Measurements from ENCODE around the gene ARHGAP12. TPM values are rescaled to one million over a fixed set of nuclear protein-coding genes. Genes with fewer than 3 reads are reported as not detected.

The ARHGAP12 gene
- total and polyA plus RNA-seq, 2 experiments from 2014 or later, result 20.1 to 43.3 TPM

GRCh38 chr10:31963589-31963980, 35.0 kb upstream of the ARHGAP12 start:
- Histone ChIP-seq H3K9ac (no peak overlapping the region), H3K4me2 (ENCODE audit: unreplicated experiment) (no peak overlapping the region), H3K4me3 (no peak overlapping the region), H4K20me1 (ENCODE audit: insufficient read depth) (no peaks in the 10 kb centered on the region), H3K9me2 (ENCODE audit: insufficient read depth) (no peaks in the 10 kb centered on the region), H2AFZ (no peak overlapping the region), H3K9me3 (ENCODE audit: low read depth) (no peaks in the 10 kb centered on the region), H3K79me2 (ENCODE audit: insufficient read depth) (no peaks in the 10 kb centered on the region), H3K36me3 (ENCODE audit: low read depth) (no peaks in the 10 kb centered on the region), H3K4me1 (ENCODE audit: insufficient read depth) (peaks cover 13% of the 10 kb centered on the region), H3K27me3 (replicated peaks; ENCODE audit: insufficient read depth) (no peaks in the 10 kb centered on the region), H3F3A (ENCODE audit: insufficient read depth) (peaks cover 14% of the 10 kb centered on the region), H3K27ac (no peak overlapping the region)
- DNase-seq, result peak; percentile 27
- 53 to 83% methylated on average over 1 of the region's 1 CpG for WGBS, 2 experiments (ENCODE audit: low coverage in 1 of 2, low lambda C conversion rate in 2 of 2, missing lambda C conversion rate in 2 of 2)
- no peak for TF ChIP-seq EZH2 (IDR thresholded peaks at IDR 0.05; ENCODE audit: insufficient read depth, poor library complexity, severe bottlenecking)
- TF ChIP-seq EZH2phosphoT487 (IDR thresholded peaks at IDR 0.05; ENCODE audit: insufficient read depth, low read depth), result no peak
- in situ Hi-C loops (cut with MboI), result no loop called here

GRCh38 chr10:31962826-31963588, 34.4 kb upstream of the ARHGAP12 start:
- Histone ChIP-seq H3K4me3 (no peak overlapping the region), H3F3A (ENCODE audit: insufficient read depth) (peaks cover 14% of the 10 kb centered on the region), H3K9me3 (ENCODE audit: low read depth) (no peaks in the 10 kb centered on the region), H4K20me1 (ENCODE audit: insufficient read depth) (no peaks in the 10 kb centered on the region), H3K27ac (no peak overlapping the region), H3K9me2 (ENCODE audit: insufficient read depth) (no peaks in the 10 kb centered on the region), H3K27me3 (replicated peaks; ENCODE audit: insufficient read depth) (no peaks in the 10 kb centered on the region), H3K36me3 (ENCODE audit: low read depth) (no peaks in the 10 kb centered on the region), H3K4me2 (ENCODE audit: unreplicated experiment) (no peak overlapping the region), H2AFZ (no peak overlapping the region), H3K9ac (no peak overlapping the region), H3K79me2 (ENCODE audit: insufficient read depth) (no peaks in the 10 kb centered on the region), H3K4me1 (ENCODE audit: insufficient read depth) (peaks cover 13% of the 10 kb centered on the region)
- TF ChIP-seq EZH2 (IDR thresholded peaks at IDR 0.05; ENCODE audit: insufficient read depth, poor library complexity, severe bottlenecking) (no peak), EZH2phosphoT487 (IDR thresholded peaks at IDR 0.05; ENCODE audit: insufficient read depth, low read depth) (no peak)
- in situ Hi-C loops (cut with MboI), result no loop called here
- no peak for DNase-seq
- 68 to 88% methylated on average over 4 of the region's 4 CpGs for WGBS, 2 experiments (ENCODE audit: low coverage in 1 of 2, low lambda C conversion rate in 2 of 2, missing lambda C conversion rate in 2 of 2)

GRCh38 chr10:31961277-31962074, 32.8 kb upstream of the ARHGAP12 start:
- Histone ChIP-seq H3F3A (ENCODE audit: insufficient read depth) (peaks cover 14% of the 10 kb centered on the region), H4K20me1 (ENCODE audit: insufficient read depth) (no peaks in the 10 kb centered on the region), H3K36me3 (ENCODE audit: low read depth) (no peaks in the 10 kb centered on the region), H3K9me2 (ENCODE audit: insufficient read depth) (no peaks in the 10 kb centered on the region), H3K4me3 (peak overlapping the region; percentile 24; the same call in 1 of the 2 replicates), H3K27ac (peak overlapping the region; percentile 66), H3K4me1 (ENCODE audit: insufficient read depth) (peaks cover 13% of the 10 kb centered on the region), H3K9ac (peak overlapping the region; percentile 27; the same call in 1 of the 2 replicates), H3K27me3 (replicated peaks; ENCODE audit: insufficient read depth) (no peaks in the 10 kb centered on the region), H3K9me3 (ENCODE audit: low read depth) (no peaks in the 10 kb centered on the region), H2AFZ (0 out of 2 replicates have a peak overlapping the region, but pooled peaks have one; percentile 29), H3K79me2 (ENCODE audit: insufficient read depth) (no peaks in the 10 kb centered on the region), H3K4me2 (ENCODE audit: unreplicated experiment) (no peak overlapping the region)
- in situ Hi-C loops (cut with MboI), result no loop called here
- DNase-seq, result peak; percentile 90
- WGBS, 2 experiments (ENCODE audit: low coverage in 1 of 2, low lambda C conversion rate in 2 of 2, missing lambda C conversion rate in 2 of 2), result 51 to 53% methylated on average over 8 of the region's 8 CpGs
- TF ChIP-seq EZH2 (IDR thresholded peaks at IDR 0.05; ENCODE audit: insufficient read depth, poor library complexity, severe bottlenecking), result no peak
- no peak for TF ChIP-seq EZH2phosphoT487 (IDR thresholded peaks at IDR 0.05; ENCODE audit: insufficient read depth, low read depth)

- WGBS, 2 experiments (ENCODE audit: low coverage in 1 of 2, low lambda C conversion rate in 2 of 2, missing lambda C conversion rate in 2 of 2), result 65% methylated on average over 3 of the region's 3 CpGs
- TF ChIP-seq EZH2 (IDR thresholded peaks at IDR 0.05; ENCODE audit: insufficient read depth, poor library complexity, severe bottlenecking) (no peak), EZH2phosphoT487 (IDR thresholded peaks at IDR 0.05; ENCODE audit: insufficient read depth, low read depth) (no peak)
- no peak overlapping the region for H2AFZ ChIP-seq
These were observed 31.0 kb upstream of the ARHGAP12 start for GRCh38 chr10:31959461-31960173.

More at GRCh38 chr10:31959461-31960173, 31.0 kb upstream of the ARHGAP12 start:
- no peaks in the 10 kb centered on the region for H3K36me3 ChIP-seq (ENCODE audit: low read depth)
- H3K4me3 ChIP-seq, result no peak overlapping the region
- no peaks in the 10 kb centered on the region for H3K27me3 ChIP-seq (replicated peaks; ENCODE audit: insufficient read depth)
- H4K20me1 ChIP-seq (ENCODE audit: insufficient read depth), result no peaks in the 10 kb centered on the region
- no peak overlapping the region for H3K9ac ChIP-seq
- no peak overlapping the region for H3K4me2 ChIP-seq (ENCODE audit: unreplicated experiment)
- H3K79me2 ChIP-seq (ENCODE audit: insufficient read depth), result no peaks in the 10 kb centered on the region
- H3F3A ChIP-seq (ENCODE audit: insufficient read depth), result peaks cover 14% of the 10 kb centered on the region
- peaks cover 13% of the 10 kb centered on the region for H3K4me1 ChIP-seq (ENCODE audit: insufficient read depth)
- DNase-seq, result no peak
- H3K9me3 ChIP-seq (ENCODE audit: low read depth), result no peaks in the 10 kb centered on the region
- no peaks in the 10 kb centered on the region for H3K9me2 ChIP-seq (ENCODE audit: insufficient read depth)
- in situ Hi-C loops (cut with MboI), result no loop called here
- no peak overlapping the region for H3K27ac ChIP-seq
